GM12878 (cell line): ENCODE data around the gene LYVE1. TPM values are rescaled to one million over a fixed set of nuclear protein-coding genes. Genes with fewer than 3 reads are reported as not detected.

ENCODE experiments used
- ATAC-seq: fragments of 200-7000 bp; cut with Tn5 transposase; 3 replicates; pipeline ENCODE4 v1.9.1; 2020; ENCODE audit warnings: mild to moderate bottlenecking, moderate library complexity
- BruUV-seq: library from RNA; stranded (reverse); fragments of 400-500 nt; replicated peaks from 2 replicates; lab custom pipeline; 2021; lab: Mats Ljungman, UMichigan
- CTCF ChIA-PET: fragments of 300-600 bp; sonication (Branson Sonifier 250); formaldehyde crosslinking; extraction: SDS; loops from one replicate; lab custom pipeline; 2021; ENCODE audit warnings: inconsistent platforms; lab: Yijun Ruan, JAX
- POLR2A ChIA-PET: fragments of 350-600 bp; formaldehyde crosslinking; extraction: SDS; loops from one replicate; lab custom pipeline; 2021; ENCODE audit warnings: inconsistent platforms; lab: Charles Lee
- RAD21 ChIA-PET: fragments of 300-600 bp; sonication (Branson Sonifier 250); formaldehyde crosslinking; loops from one replicate; lab custom pipeline; 2023; ENCODE audit warnings: antibody characterized with exemption; ENCODE audit not compliant: unreplicated experiment; lab: Charles Lee
- SMC1A ChIA-PET: fragments of 300-600 bp; sonication (Branson Sonifier 250); formaldehyde crosslinking; loops from one replicate; lab custom pipeline; 2023; ENCODE audit not compliant: unreplicated experiment, uncharacterized antibody; lab: Charles Lee
- DNase-seq: peaks from one replicate; pipeline ENCODE4 v3.0.0-alpha.2; 2011; ENCODE audit warnings: low read depth, low spot score
- FAIRE-seq: peaks from 3 replicates; lab custom pipeline; 2011; peaks lifted over from hg19 to GRCh38; lab: Jason Lieb, UNC
- H2AFZ ChIP-seq: 2 replicates; pipeline ENCODE4 v1.6.0; 2011; ENCODE audit warnings: low read depth, low read length, control low read depth; ENCODE audit not compliant: control insufficient read depth
- H3K27ac ChIP-seq: 2 replicates; pipeline ENCODE4 v1.5.1; 2011; ENCODE audit warnings: control low read depth; ENCODE audit not compliant: control insufficient read depth, insufficient read depth
- H3K27me3 ChIP-seq, 2 experiments: replicated peaks in 1 of 2; 2 replicates each; pipeline versions ENCODE4 v1.6.0 to v1.6.1; 2011; ENCODE audit warnings: low read length in 1 of 2; ENCODE audit not compliant: control insufficient read depth in 2 of 2, insufficient read depth in 2 of 2
- H3K36me3 ChIP-seq, 2 experiments: 2 replicates each; pipeline ENCODE4 v1.5.1; 2011; ENCODE audit warnings: low read length in 1 of 2; ENCODE audit not compliant: control insufficient read depth in 2 of 2, insufficient read depth in 2 of 2
- H3K4me1 ChIP-seq: 2 replicates; pipeline ENCODE4 v1.6.1; 2011; ENCODE audit warnings: mild to moderate bottlenecking, low read length, moderate library complexity, mixed read lengths; ENCODE audit not compliant: control insufficient read depth, insufficient read depth
- H3K4me2 ChIP-seq: 2 replicates; pipeline ENCODE4 v1.6.0; 2011; ENCODE audit warnings: control low read depth; ENCODE audit not compliant: control insufficient read depth, insufficient read depth
- H3K4me3 ChIP-seq: fragments of 200-600 bp; sonication (generic); 2 replicates; pipeline ENCODE4 v1.5.1; 2016
- H3K79me2 ChIP-seq: 2 replicates; pipeline ENCODE4 v1.6.0; 2011; ENCODE audit warnings: low read length; ENCODE audit not compliant: control insufficient read depth, insufficient read depth
- H3K9ac ChIP-seq: 2 replicates; pipeline ENCODE4 v1.8.0; 2011; ENCODE audit warnings: low read length, control low read depth, mixed read lengths; ENCODE audit not compliant: control insufficient read depth, insufficient read depth
- H3K9me3 ChIP-seq: replicated peaks from 3 replicates; pipeline ENCODE4 v1.5.1; 2011; ENCODE audit warnings: mild to moderate bottlenecking, low read length; ENCODE audit not compliant: control insufficient read depth, insufficient read depth
- H4K20me1 ChIP-seq: 2 replicates; pipeline ENCODE4 v1.6.0; 2011; ENCODE audit not compliant: control insufficient read depth, insufficient read depth
- CBFB ChIP-seq: IDR thresholded peaks from 2 replicates; pipeline ENCODE4 v1.6.1; 2016; ENCODE audit warnings: antibody characterized with exemption, low read depth
- CTCF ChIP-seq, 3 experiments: IDR thresholded peaks in 2 of 3; conservative IDR thresholded peaks in 1 of 3; 2 replicates each; pipeline ENCODE4 v1.5.1; 2011; ENCODE audit warnings: low read depth in 3 of 3, low read length in 3 of 3, mild to moderate bottlenecking in 3 of 3, control low read depth in 2 of 3, moderate library complexity in 2 of 3, inconsistent platforms in 1 of 3, mixed read lengths in 1 of 3; ENCODE audit not compliant: control insufficient read depth in 2 of 3, insufficient read depth in 1 of 3; ENCODE audit errors: extremely low read depth in 1 of 3
- EED ChIP-seq: sonication (generic); IDR thresholded peaks from 2 replicates; pipeline ENCODE4 v1.6.1; 2016; ENCODE audit warnings: antibody characterized with exemption, low read depth
- ETV6 ChIP-seq, 2 experiments: fragments of 450-650 bp in 1 of 2; IDR thresholded peaks in 1 of 2; conservative IDR thresholded peaks in 1 of 2; 2 replicates each; pipeline ENCODE4 v1.6.1; 2014; ENCODE audit warnings: antibody characterized with exemption in 1 of 2, borderline replicate concordance in 1 of 2, low read depth in 1 of 2, mild to moderate bottlenecking in 1 of 2, moderate library complexity in 1 of 2
- IRF4 ChIP-seq: IDR thresholded peaks from 2 replicates; pipeline ENCODE4 v1.6.1; 2011; ENCODE audit warnings: low read depth, low read length
- KDM1A ChIP-seq: fragments of 200-600 bp; sonication (generic); IDR thresholded peaks from 2 replicates; pipeline ENCODE4 v1.6.1; 2016; ENCODE audit warnings: borderline replicate concordance
- KLF5 ChIP-seq: fragments of 450-650 bp; IDR thresholded peaks from 2 replicates; pipeline ENCODE4 v1.6.1; 2014; ENCODE audit warnings: mild to moderate bottlenecking; ENCODE audit not compliant: partially characterized antibody
- NFYB ChIP-seq: IDR thresholded peaks from 2 replicates; pipeline ENCODE4 v1.6.1; 2011; ENCODE audit warnings: low read depth, mild to moderate bottlenecking, low read length, improper control_type of control experiment, moderate library complexity; ENCODE audit not compliant: insufficient read depth
- NRF1 ChIP-seq: conservative IDR thresholded peaks from 2 replicates; pipeline ENCODE4 v1.6.1; 2011; ENCODE audit warnings: mild to moderate bottlenecking, low read depth, low read length, improper control_type of control experiment
- PML ChIP-seq: IDR thresholded peaks from 2 replicates; pipeline ENCODE4 v1.6.1; 2012; ENCODE audit warnings: low read length, inconsistent platforms
- RBBP5 ChIP-seq: fragments of 200-600 bp; sonication (generic); conservative IDR thresholded peaks from 2 replicates; pipeline ENCODE4 v1.6.1; 2016
- RELA ChIP-seq: fragments of 450-650 bp; IDR thresholded peaks from 2 replicates; pipeline ENCODE4 v1.8.0; 2014; ENCODE audit warnings: borderline replicate concordance; ENCODE audit not compliant: partially characterized antibody
- REST ChIP-seq: IDR thresholded peaks from 2 replicates; pipeline ENCODE4 v1.6.1; 2012; ENCODE audit warnings: mild to moderate bottlenecking, low read depth, low read length
- TCF12 ChIP-seq: IDR thresholded peaks from 2 replicates; pipeline ENCODE4 v1.6.1; 2011; ENCODE audit warnings: low read depth, mild to moderate bottlenecking, low read length
- ZNF592 ChIP-seq: fragments of 450-650 bp; IDR thresholded peaks from 2 replicates; pipeline ENCODE4 v1.6.1; 2017; ENCODE audit warnings: mild to moderate bottlenecking, moderate library complexity
- WGBS: methylation state at CpG from one replicate; pipeline ENCODE4 v1.1.6; 2016; ENCODE audit warnings: low lambda C conversion rate; ENCODE audit not compliant: insufficient replicate concordance, insufficient coverage; ENCODE audit errors: missing lambda C conversion rate; 5-methylcytosine and 5-hydroxymethylcytosine counted together
- in situ Hi-C: fragments of 300-500 bp; cut with MboI; formaldehyde crosslinking; loops from 9 replicates; pipeline ENCODE4 v1.14.3; 2018; ENCODE audit warnings: mixed read lengths
- intact Hi-C: fragments of 100-400 bp; cut with micrococcal nuclease; formaldehyde crosslinking; loops from one replicate; pipeline ENCODE4 v1.14.2; 2022; ENCODE audit not compliant: unreplicated experiment
- polyA plus RNA-seq, 11 experiments: library from polyadenylated mRNA; depleted of rRNA in 4 of 11; unstranded in 6 of 11; stranded (reverse) in 5 of 11; fragments of >200 nt; fragmentation: Nextera tagmentation in 4 of 11; fragmentation: Illumina TruSeq in 1 of 11; extraction: Ambion mirVana in 4 of 11; extraction: Trizol in 1 of 11; gene quantifications; 1 replicate in 1 of 11; 2 replicates in 10 of 11; pipeline versions ENCODE4 v1.2.1 to v1.2.3, GENCODE V29; 2011 to 2016; ENCODE audit warnings: inconsistent platforms in 2 of 11, missing spikeins in 2 of 11, low read depth in 1 of 11
- total RNA-seq, 4 experiments: library from RNA; depleted of rRNA in 3 of 4; stranded (reverse); fragments of >200 nt in 3 of 4; fragmentation: Illumina TruSeq in 1 of 4; extraction: Trizol in 1 of 4; gene quantifications; 2 replicates each; pipeline versions ENCODE4 v1.2.1 to v1.2.3, GENCODE V29; 2013 to 2021

LYVE1 gene
- total and polyA plus RNA-seq, 10 of the 15 experiments (the other 5 are each of a cell fraction or from before 2014, with no cell fraction given), result 0.15 TPM; not detected in 9

- RAD21 ChIA-PET, result interaction anchor here (0.8 kb wide), 1 partner anchor 115 kb away, joined by 3 read pairs; no protein-coding TSS in a partner anchor
- no peak for DNase-seq
- Histone ChIP-seq H3K27ac (no peak overlapping the region), H2AFZ (no peak overlapping the region), H3K9me3 (no peaks in the 10 kb centered on the region; the same call in 2 of the 3 replicates), H4K20me1 (no peaks in the 10 kb centered on the region), H3K27me3 (peaks cover 0 to 5% of the 10 kb centered on the region in 2 experiments; a peak in 1 of 4 replicates), H3K79me2 (no peaks in the 10 kb centered on the region), H3K36me3 (no peaks in the 10 kb centered on the region), H3K4me3 (no peak overlapping the region), H3K4me2 (no peak overlapping the region), H3K4me1 (peaks cover 5% of the 10 kb centered on the region), H3K9ac (no peak overlapping the region)
- no peak for FAIRE-seq
- intact Hi-C loops, result no loop called here
- no TSS peak for BruUV-seq
- POLR2A ChIA-PET, result no interaction called here
- CTCF ChIA-PET, result no interaction called here
- SMC1A ChIA-PET, result interaction anchor here (0.9 to 1.1 kb wide), 2 partner anchors 77 to 97 kb away, joined by 3 to 4 read pairs; no protein-coding TSS in a partner anchor
- 0% methylated on average over 1 of the region's 1 CpG for WGBS
- ATAC-seq, result no peak
- in situ Hi-C loops, result no loop called here
- TF ChIP-seq CTCF (IDR thresholded peaks at IDR 0.05 in 2 of 3, conservative IDR thresholded peaks at IDR 0.05 in 1 of 3; ENCODE audit: control insufficient read depth in 2 of 3, extremely low read depth in 1 of 3, insufficient read depth in 1 of 3, low read depth in 3 of 3, low read length in 3 of 3) (no peak), ZNF592 (no peak), CBFB (no peak), PML (no peak), ETV6 (conservative IDR thresholded peaks at IDR 0.05 in 1 of 2, IDR thresholded peaks at IDR 0.05 in 1 of 2; ENCODE audit: borderline replicate concordance in 1 of 2, low read depth in 1 of 2) (no peak), NRF1 (no peak), TCF12 (no peak), REST (no peak), NFYB (no peak), KLF5 (no peak), EED (no peak), RBBP5 (no peak), KDM1A (no peak), IRF4 (no peak), RELA (no peak)
Measured at GRCh38 chr11:10538924-10539323, 29.5 kb downstream of the LYVE1 start.
